Measurements from ENCODE around the gene TTC38. TPM values are rescaled to one million over a fixed set of nuclear protein-coding genes. Genes with fewer than 3 reads are reported as not detected.
A peak's percentile ranks its signal among the peaks of the same experiment; 100 is the strongest.
"Not testable (repeated sequence)": the region's sequence is repeated elsewhere in the genome, so short reads cannot be mapped to it uniquely, and the experiment has no call there.

Gene TTC38
- polyA plus RNA-seq, 2 donors = 6.7 to 9.5 TPM

DNA sequence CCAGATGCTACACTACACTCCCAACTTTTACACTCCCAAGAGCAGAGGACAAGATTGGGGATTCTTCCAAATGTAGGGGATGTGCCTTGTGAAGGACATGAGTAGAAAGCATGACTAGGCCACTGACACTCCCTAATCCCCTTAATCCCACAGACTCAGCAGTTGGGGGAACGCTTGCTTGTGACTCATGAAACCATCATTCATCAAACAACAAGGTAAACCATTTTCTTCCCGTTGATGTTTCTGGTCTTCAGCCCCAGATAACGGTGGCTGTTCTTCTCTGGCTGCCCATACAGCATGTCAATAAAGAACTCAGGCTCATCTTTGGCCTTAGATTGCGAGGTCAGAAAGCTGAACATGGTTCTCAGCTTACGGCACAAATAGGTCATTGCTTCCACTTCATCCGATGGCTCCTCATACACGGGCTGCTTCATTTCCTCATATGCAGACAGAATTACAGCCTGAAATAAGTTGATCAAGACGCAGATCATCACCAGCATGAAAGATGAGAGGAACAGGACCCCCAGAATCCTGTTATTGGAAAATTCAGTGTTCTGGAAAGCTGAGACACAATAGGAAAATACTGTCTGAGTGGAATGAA lies 11.3 kb upstream of the TTC38 start:
- no peak overlapping the region for H3K27ac ChIP-seq (ENCODE audit: low read depth in 2 of 2, low read length in 1 of 2)
- no peaks in the 10 kb centered on the region for H3K9me3 ChIP-seq (ENCODE audit: control insufficient read depth in 2 of 2, insufficient read depth in 1 of 2, low read depth in 1 of 2, low read length in 1 of 2)
- H3K4me1 ChIP-seq (ENCODE audit: control insufficient read depth in 2 of 2, insufficient read depth in 2 of 2, low read length in 1 of 2) = no peaks in the 10 kb centered on the region
- H3K4me3 ChIP-seq (ENCODE audit: low read depth in 1 of 2, low read length in 2 of 2) = no peak overlapping the region
- H3K27me3 ChIP-seq (ENCODE audit: control insufficient read depth in 1 of 2, insufficient read depth in 2 of 2, low read length in 2 of 2) = no peaks in the 10 kb centered on the region
- 53 to 70% methylated on average over 8 of the region's 8 CpGs for WGBS, 2 donors
- H3K36me3 ChIP-seq (ENCODE audit: control insufficient read depth in 2 of 2, insufficient read depth in 2 of 2, low read length in 1 of 2) = no peaks in the 10 kb centered on the region

DNA sequence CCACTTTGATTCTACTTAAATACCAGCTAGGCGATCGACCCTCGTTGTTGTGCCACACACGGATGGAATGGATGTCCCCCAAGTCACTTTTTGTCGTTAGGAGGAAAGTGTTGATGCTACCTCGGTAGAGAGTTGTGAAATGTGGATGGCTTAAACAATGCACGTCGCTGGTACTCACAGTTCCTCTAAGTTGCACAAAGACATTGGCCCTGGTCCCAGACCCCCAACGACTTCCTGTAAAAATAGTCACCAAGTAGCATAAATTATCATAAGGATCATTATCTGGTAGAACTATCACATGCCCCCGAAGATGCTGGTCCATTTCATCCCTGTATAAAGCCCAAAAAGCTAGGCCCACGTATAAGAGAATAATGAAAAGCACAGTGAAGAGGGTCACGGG lies 8.4 kb upstream of the TTC38 start:
- H3K4me1 ChIP-seq (ENCODE audit: control insufficient read depth in 2 of 2, insufficient read depth in 2 of 2, low read length in 1 of 2) = peaks cover 2 to 8% of the 10 kb centered on the region in 2 donors
- no peak overlapping the region for H3K27ac ChIP-seq (ENCODE audit: low read depth in 2 of 2, low read length in 1 of 2)
- H3K36me3 ChIP-seq (ENCODE audit: control insufficient read depth in 2 of 2, insufficient read depth in 2 of 2, low read length in 1 of 2) = no peaks in the 10 kb centered on the region
- no peaks in the 10 kb centered on the region for H3K27me3 ChIP-seq (ENCODE audit: control insufficient read depth in 1 of 2, insufficient read depth in 2 of 2, low read length in 2 of 2)
- no peak overlapping the region for H3K4me3 ChIP-seq (ENCODE audit: low read depth in 1 of 2, low read length in 2 of 2)
- 80% methylated on average over 12 of the region's 12 CpGs for WGBS, 2 donors
- no peaks in the 10 kb centered on the region for H3K9me3 ChIP-seq (ENCODE audit: control insufficient read depth in 2 of 2, insufficient read depth in 1 of 2, low read depth in 1 of 2, low read length in 1 of 2)

DNA sequence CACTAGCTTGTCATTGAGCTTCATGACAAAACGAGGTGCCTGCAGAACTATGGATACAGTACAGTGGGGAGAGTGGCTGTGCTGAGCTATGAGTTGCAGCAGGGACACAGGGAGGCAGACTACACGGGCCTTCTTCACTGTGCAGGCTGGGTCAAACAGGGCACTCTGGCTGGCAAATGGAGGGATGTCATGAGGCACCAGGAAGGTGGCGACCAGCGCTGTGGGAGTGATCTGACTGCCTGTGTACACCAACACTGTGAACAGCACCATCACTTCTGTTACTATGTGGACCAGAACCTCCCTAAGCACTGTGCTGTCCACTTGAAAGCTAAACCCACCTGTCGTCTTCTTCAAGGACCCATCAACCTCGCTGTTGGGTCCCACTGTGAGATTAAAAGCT lies 7.8 kb upstream of the TTC38 start:
- Histone ChIP-seq H3K4me3 (ENCODE audit: low read depth in 1 of 2, low read length in 2 of 2) (no peak overlapping the region), H3K9me3 (ENCODE audit: control insufficient read depth in 2 of 2, insufficient read depth in 1 of 2, low read depth in 1 of 2, low read length in 1 of 2) (no peaks in the 10 kb centered on the region), H3K4me1 (ENCODE audit: control insufficient read depth in 2 of 2, insufficient read depth in 2 of 2, low read length in 1 of 2) (peaks cover 2 to 8% of the 10 kb centered on the region in 2 donors), H3K27ac (ENCODE audit: low read depth in 2 of 2, low read length in 1 of 2) (no peak overlapping the region), H3K27me3 (ENCODE audit: control insufficient read depth in 1 of 2, insufficient read depth in 2 of 2, low read length in 2 of 2) (no peaks in the 10 kb centered on the region), H3K36me3 (ENCODE audit: control insufficient read depth in 2 of 2, insufficient read depth in 2 of 2, low read length in 1 of 2) (no peaks in the 10 kb centered on the region)
- WGBS, 2 donors = 82 to 89% methylated on average over 6 of the region's 6 CpGs

DNA sequence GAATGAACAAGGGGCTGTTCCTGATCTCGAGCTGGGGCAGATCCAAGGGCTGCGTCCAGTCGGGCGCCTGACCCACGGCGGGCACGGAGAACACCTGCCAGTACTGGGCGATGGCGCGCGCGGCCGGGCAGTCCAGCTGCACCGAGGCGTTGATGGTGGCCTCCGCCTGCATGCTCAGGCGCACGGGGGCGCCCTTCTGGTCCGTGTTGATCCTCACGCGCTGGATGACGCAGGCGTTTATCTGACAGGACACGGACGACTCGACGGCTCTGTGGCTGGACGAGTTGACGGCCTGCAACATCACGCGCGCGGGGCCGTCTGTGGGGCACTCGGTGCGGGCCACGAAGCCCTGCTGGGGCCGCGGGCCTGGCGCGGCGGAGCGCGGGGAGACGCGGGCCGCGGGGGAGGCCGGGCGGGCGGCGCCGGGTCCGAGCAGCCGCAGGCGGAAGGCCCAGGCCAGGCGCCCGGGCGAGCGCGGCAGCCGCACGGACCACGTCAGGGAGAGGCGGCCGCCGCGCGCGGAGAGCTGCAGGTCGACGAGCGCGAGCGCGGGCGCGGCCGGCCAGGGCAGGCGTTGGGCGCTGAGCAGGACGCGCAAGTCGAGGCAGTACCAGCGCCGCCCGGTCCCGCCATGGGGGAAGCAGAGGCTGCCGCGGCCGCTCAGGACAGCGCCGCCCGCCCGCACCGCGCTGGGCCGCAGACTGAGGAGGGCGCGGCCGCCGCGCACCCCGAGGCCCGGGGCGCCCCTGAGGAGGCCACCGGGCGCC lies 5.2 kb upstream of the TTC38 start:
- H3K27ac ChIP-seq (ENCODE audit: low read depth in 2 of 2, low read length in 1 of 2) = no peak overlapping the region
- no peaks in the 10 kb centered on the region for H3K9me3 ChIP-seq (ENCODE audit: control insufficient read depth in 2 of 2, insufficient read depth in 1 of 2, low read depth in 1 of 2, low read length in 1 of 2)
- peak overlapping the region; percentile 33 to 48 for H3K4me3 ChIP-seq (ENCODE audit: low read depth in 1 of 2, low read length in 2 of 2)
- peaks cover 2 to 8% of the 10 kb centered on the region in 2 donors for H3K4me1 ChIP-seq (ENCODE audit: control insufficient read depth in 2 of 2, insufficient read depth in 2 of 2, low read length in 1 of 2)
- H3K27me3 ChIP-seq (ENCODE audit: control insufficient read depth in 1 of 2, insufficient read depth in 2 of 2, low read length in 2 of 2) = no peaks in the 10 kb centered on the region
- H3K36me3 ChIP-seq (ENCODE audit: control insufficient read depth in 2 of 2, insufficient read depth in 2 of 2, low read length in 1 of 2) = no peaks in the 10 kb centered on the region
- WGBS, 2 donors = 12 to 26% methylated on average over 46 to 109 of the region's 109 CpGs

DNA sequence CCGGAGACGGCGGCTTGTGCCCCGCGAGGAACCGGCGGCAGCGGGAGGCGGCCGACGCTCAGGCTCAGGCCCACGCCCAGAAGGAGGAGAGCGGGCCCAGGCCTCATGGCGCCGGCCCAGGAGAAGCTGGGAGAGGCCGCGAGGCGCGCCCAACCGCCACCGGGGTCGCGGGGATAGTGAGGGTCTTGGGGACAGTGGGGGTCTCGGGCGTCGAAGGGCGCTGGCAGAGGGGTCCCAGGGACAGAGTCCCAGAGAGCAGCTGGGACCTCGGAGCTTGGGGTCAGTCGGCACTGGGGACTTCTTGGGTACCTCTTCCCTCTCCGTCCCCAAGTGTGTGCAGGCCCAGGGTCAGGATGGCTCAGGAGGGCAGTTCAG lies 4.6 kb upstream of the TTC38 start, which contains the start of gene PKDREJ:
Gene PKDREJ, minus strand, starts transcription at position 128 of the 375 bp plus-strand sequence. Its CDS starts 21 bp downstream, at position 107.
- no peaks in the 10 kb centered on the region for H3K36me3 ChIP-seq (ENCODE audit: control insufficient read depth in 2 of 2, insufficient read depth in 2 of 2, low read length in 1 of 2)
- H3K27ac ChIP-seq (ENCODE audit: low read depth in 2 of 2, low read length in 1 of 2) = no peak within 1 kb of the TSS
- H3K27me3 ChIP-seq (ENCODE audit: control insufficient read depth in 1 of 2, insufficient read depth in 2 of 2, low read length in 2 of 2) = no peaks in the 10 kb centered on the region
- H3K9me3 ChIP-seq (ENCODE audit: control insufficient read depth in 2 of 2, insufficient read depth in 1 of 2, low read depth in 1 of 2, low read length in 1 of 2) = no peaks in the 10 kb centered on the region
- WGBS, 2 donors = 41% methylated on average over 29 to 30 of the region's 30 CpGs
- H3K4me3 ChIP-seq (ENCODE audit: low read depth in 1 of 2, low read length in 2 of 2) = peak within 1 kb of the TSS; percentile 33 to 48
- peaks cover 3 to 8% of the 10 kb centered on the region in 2 donors for H3K4me1 ChIP-seq (ENCODE audit: control insufficient read depth in 2 of 2, insufficient read depth in 2 of 2, low read length in 1 of 2)

DNA sequence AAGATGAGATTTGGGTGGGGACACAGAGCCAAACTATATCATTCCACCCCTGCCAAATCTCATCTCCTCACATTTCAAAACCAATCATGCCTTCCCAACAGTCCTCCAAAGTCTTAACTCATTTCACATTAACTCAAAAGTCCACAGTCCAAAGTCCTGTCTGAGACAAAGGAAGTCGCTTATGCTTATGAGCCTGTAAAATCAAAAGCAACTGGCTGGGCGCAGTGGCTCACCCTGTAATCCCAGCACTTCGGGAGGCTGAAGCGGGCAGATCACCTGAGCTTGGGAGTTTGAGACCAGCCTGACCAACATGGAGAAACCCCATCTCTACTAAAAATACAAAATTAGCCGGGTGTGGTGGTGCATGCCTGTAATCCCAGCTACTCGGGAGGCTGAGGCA lies 3.3 kb upstream of the TTC38 start:
- peaks cover 5 to 11% of the 10 kb centered on the region in 2 donors for H3K4me1 ChIP-seq (ENCODE audit: control insufficient read depth in 2 of 2, insufficient read depth in 2 of 2, low read length in 1 of 2)
- H3K27me3 ChIP-seq (ENCODE audit: control insufficient read depth in 1 of 2, insufficient read depth in 2 of 2, low read length in 2 of 2); H3K36me3 ChIP-seq (ENCODE audit: control insufficient read depth in 2 of 2, insufficient read depth in 2 of 2, low read length in 1 of 2); H3K27ac ChIP-seq (ENCODE audit: low read depth in 2 of 2, low read length in 1 of 2); H3K4me3 ChIP-seq (ENCODE audit: low read depth in 1 of 2, low read length in 2 of 2); H3K9me3 ChIP-seq (ENCODE audit: control insufficient read depth in 2 of 2, insufficient read depth in 1 of 2, low read depth in 1 of 2, low read length in 1 of 2): not testable (repeated sequence)
- 81 to 99% methylated on average over 5 to 6 of the region's 6 CpGs for WGBS, 2 donors

DNA sequence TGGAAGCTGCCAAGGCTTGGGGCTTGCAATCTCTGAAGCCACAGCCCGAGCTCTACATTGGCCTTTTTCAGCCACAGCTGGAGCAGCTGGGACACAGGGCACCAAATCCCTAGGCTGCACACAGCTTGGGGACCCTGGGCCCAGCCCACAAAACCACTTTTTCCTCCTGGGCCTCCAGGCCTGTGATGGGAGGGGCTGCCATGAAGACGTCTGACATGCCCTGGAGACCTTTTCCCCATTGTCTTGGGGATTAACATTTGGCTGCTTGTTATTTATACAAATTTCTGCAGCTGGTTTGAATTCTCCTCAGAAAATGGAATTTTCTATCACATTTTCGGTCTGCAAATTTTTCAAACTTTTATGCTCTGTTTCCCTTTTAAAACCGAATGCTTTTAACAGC lies 2.2 kb upstream of the TTC38 start:
- H3K36me3 ChIP-seq (ENCODE audit: control insufficient read depth in 2 of 2, insufficient read depth in 2 of 2, low read length in 1 of 2); H3K9me3 ChIP-seq (ENCODE audit: control insufficient read depth in 2 of 2, insufficient read depth in 1 of 2, low read depth in 1 of 2, low read length in 1 of 2); H3K27ac ChIP-seq (ENCODE audit: low read depth in 2 of 2, low read length in 1 of 2); H3K4me3 ChIP-seq (ENCODE audit: low read depth in 1 of 2, low read length in 2 of 2); H3K27me3 ChIP-seq (ENCODE audit: control insufficient read depth in 1 of 2, insufficient read depth in 2 of 2, low read length in 2 of 2): not testable (repeated sequence)
- peaks cover 5 to 11% of the 10 kb centered on the region in 2 donors for H3K4me1 ChIP-seq (ENCODE audit: control insufficient read depth in 2 of 2, insufficient read depth in 2 of 2, low read length in 1 of 2)
- 76 to 90% methylated on average over 4 of the region's 4 CpGs for WGBS, 2 donors

DNA sequence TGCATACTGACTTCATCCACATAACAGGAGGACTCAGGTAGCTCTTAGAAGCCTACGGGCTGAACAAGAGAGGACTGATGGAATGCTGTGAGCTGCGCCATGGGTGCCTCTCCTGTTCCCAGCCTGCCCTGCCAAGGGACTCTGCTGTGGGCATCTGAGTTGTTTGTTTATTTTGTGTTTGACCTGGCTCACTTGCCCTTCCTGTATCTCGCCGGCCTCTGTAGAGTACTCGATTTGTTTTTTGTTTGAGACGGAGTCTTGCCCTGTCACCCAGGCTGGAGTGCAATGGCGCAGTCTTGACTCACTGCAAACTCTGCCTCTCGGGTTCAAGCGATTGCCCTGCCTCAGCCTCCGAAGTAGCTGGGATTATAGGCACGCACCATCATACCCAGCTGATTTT lies 1.8 kb downstream of the TTC38 start:
- no peaks in the 10 kb centered on the region for H3K27me3 ChIP-seq (ENCODE audit: control insufficient read depth in 1 of 2, insufficient read depth in 2 of 2, low read length in 2 of 2)
- no peak overlapping the region for H3K4me3 ChIP-seq (ENCODE audit: low read depth in 1 of 2, low read length in 2 of 2)
- H3K36me3 ChIP-seq (ENCODE audit: control insufficient read depth in 2 of 2, insufficient read depth in 2 of 2, low read length in 1 of 2) = peaks cover 0 to 16% of the 10 kb centered on the region in 2 donors
- WGBS, 2 donors = 76 to 85% methylated on average over 11 of the region's 11 CpGs
- peaks cover 3% of the 10 kb centered on the region in 2 donors for H3K4me1 ChIP-seq (ENCODE audit: control insufficient read depth in 2 of 2, insufficient read depth in 2 of 2, low read length in 1 of 2)
- no peak overlapping the region for H3K27ac ChIP-seq (ENCODE audit: low read depth in 2 of 2, low read length in 1 of 2)
- H3K9me3 ChIP-seq (ENCODE audit: control insufficient read depth in 2 of 2, insufficient read depth in 1 of 2, low read depth in 1 of 2, low read length in 1 of 2) = no peaks in the 10 kb centered on the region

DNA sequence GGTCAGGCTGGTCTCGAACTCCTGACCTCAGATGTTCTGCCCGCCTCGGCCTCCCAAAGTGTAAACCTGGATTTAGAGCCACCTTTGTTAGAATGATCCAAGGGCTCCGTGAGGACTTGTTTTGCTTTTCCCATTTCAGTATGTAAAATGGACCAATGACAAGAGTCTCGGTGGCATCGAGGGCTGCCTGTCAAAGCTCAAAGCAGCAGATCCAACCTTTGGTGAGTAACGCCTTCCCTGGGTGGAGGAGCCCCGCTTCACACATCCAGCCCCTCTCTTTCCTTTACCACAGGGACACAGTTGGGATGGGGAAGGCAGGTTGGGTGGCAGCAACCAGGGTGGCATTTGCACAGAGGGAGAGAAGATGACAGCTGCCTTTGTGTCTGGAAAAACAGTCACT lies 4.4 kb downstream of the TTC38 start:
- Histone ChIP-seq H3K36me3 (ENCODE audit: control insufficient read depth in 2 of 2, insufficient read depth in 2 of 2, low read length in 1 of 2) (peaks cover 0 to 19% of the 10 kb centered on the region in 2 donors), H3K27ac (ENCODE audit: low read depth in 2 of 2, low read length in 1 of 2) (no peak overlapping the region), H3K4me3 (ENCODE audit: low read depth in 1 of 2, low read length in 2 of 2) (no peak overlapping the region), H3K27me3 (ENCODE audit: control insufficient read depth in 1 of 2, insufficient read depth in 2 of 2, low read length in 2 of 2) (no peaks in the 10 kb centered on the region), H3K9me3 (ENCODE audit: control insufficient read depth in 2 of 2, insufficient read depth in 1 of 2, low read depth in 1 of 2, low read length in 1 of 2) (no peaks in the 10 kb centered on the region), H3K4me1 (ENCODE audit: control insufficient read depth in 2 of 2, insufficient read depth in 2 of 2, low read length in 1 of 2) (peaks cover 3% of the 10 kb centered on the region in 2 donors)
- 92 to 93% methylated on average over 8 of the region's 8 CpGs for WGBS, 2 donors

All from esophagus (tissue), 2 donors.